Measurements from ENCODE around the gene CCDC102A.

GRCh38 chr16:57509231-57509923 is 27.0 kb downstream of the CCDC102A start:
- no peak for TF ChIP-seq POLR2A (IDR thresholded peaks at IDR 0.05)
- no peak for TF ChIP-seq CTCF (IDR thresholded peaks at IDR 0.05)
